ENCODE data around the gene NTRK2.

Gene NTRK2

DNA sequence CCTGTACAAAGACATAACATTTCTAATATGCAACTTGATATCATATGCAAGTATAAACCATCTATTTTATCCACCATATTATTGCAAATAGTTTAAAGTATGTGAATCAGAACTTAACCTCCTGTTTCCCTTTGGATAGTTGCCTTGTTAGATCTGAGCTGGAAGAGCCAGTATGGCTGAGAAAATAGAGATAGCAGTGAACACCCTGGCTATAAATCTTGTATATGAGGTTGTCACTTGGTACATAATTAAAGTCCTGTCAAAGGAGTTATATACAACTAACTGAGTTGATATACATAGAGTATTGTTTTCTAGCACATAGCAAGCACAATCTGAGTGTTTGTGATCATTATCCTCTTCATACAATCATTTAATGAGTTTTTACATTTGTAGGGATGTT lies 272.3 kb downstream of the NTRK2 start (continued):
- TF ChIP-seq, protein P1, sequence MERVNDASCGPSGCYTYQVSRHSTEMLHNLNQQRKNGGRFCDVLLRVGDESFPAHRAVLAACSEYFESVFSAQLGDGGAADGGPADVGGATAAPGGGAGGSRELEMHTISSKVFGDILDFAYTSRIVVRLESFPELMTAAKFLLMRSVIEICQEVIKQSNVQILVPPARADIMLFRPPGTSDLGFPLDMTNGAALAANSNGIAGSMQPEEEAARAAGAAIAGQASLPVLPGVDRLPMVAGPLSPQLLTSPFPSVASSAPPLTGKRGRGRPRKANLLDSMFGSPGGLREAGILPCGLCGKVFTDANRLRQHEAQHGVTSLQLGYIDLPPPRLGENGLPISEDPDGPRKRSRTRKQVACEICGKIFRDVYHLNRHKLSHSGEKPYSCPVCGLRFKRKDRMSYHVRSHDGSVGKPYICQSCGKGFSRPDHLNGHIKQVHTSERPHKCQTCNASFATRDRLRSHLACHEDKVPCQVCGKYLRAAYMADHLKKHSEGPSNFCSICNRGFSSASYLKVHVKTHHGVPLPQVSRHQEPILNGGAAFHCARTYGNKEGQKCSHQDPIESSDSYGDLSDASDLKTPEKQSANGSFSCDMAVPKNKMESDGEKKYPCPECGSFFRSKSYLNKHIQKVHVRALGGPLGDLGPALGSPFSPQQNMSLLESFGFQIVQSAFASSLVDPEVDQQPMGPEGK (CRISPR knock-in tag; IDR thresholded peaks at IDR 0.05; ENCODE audit: borderline replicate concordance): no peak
- TF ChIP-seq, protein P2, sequence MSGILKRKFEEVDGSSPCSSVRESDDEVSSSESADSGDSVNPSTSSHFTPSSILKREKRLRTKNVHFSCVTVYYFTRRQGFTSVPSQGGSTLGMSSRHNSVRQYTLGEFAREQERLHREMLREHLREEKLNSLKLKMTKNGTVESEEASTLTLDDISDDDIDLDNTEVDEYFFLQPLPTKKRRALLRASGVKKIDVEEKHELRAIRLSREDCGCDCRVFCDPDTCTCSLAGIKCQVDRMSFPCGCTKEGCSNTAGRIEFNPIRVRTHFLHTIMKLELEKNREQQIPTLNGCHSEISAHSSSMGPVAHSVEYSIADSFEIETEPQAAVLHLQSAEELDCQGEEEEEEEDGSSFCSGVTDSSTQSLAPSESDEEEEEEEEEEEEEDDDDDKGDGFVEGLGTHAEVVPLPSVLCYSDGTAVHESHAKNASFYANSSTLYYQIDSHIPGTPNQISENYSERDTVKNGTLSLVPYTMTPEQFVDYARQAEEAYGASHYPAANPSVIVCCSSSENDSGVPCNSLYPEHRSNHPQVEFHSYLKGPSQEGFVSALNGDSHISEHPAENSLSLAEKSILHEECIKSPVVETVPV (CRISPR knock-in tag; IDR thresholded peaks at IDR 0.05): no peak
- TF ChIP-seq, protein P3, sequence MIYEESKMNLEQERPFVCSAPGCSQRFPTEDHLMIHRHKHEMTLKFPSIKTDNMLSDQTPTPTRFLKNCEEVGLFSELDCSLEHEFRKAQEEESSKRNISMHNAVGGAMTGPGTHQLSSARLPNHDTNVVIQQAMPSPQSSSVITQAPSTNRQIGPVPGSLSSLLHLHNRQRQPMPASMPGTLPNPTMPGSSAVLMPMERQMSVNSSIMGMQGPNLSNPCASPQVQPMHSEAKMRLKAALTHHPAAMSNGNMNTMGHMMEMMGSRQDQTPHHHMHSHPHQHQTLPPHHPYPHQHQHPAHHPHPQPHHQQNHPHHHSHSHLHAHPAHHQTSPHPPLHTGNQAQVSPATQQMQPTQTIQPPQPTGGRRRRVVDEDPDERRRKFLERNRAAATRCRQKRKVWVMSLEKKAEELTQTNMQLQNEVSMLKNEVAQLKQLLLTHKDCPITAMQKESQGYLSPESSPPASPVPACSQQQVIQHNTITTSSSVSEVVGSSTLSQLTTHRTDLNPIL (CRISPR knock-in tag; IDR thresholded peaks at IDR 0.05; ENCODE audit: low read depth): no peak
- no peak for TF ChIP-seq ARNTL (CRISPR knock-in tag; IDR thresholded peaks at IDR 0.05; ENCODE audit: borderline replicate concordance, low read depth)

DNA sequence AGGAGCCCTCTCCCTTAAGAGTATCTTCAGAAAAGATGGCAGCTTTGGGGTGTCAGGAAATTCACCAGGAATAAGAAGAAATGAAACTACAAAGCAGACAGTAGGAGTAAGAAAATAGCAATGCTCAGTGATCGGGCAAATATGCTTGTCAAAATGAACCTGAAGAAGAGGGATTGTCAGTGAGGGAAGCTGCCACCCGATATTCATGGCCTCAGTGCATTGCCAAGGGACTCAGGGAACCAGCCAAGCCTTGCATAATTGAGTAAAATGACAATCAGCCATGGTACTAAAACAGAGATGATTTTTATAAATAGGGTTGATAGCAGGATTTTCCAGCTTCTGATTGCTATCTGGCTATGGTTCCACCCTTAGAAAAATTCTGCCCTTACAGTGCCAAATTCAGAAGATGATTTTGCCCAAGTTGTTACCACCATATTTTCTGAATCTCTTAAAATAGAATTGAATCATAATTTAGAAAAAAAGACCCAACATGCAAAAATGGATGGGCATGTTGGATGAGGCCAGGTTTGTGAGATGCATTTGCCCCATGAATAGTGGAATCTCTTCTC lies 274.0 kb downstream of the NTRK2 start:
- TF ChIP-seq PPARA (CRISPR knock-in tag; IDR thresholded peaks at IDR 0.05; ENCODE audit: borderline replicate concordance) (no peak), ARNTL (CRISPR knock-in tag; IDR thresholded peaks at IDR 0.05; ENCODE audit: borderline replicate concordance, low read depth) (no peak), TOX (CRISPR knock-in tag; IDR thresholded peaks at IDR 0.05; ENCODE audit: borderline replicate concordance) (no peak), ESRRG (CRISPR knock-in tag; IDR thresholded peaks at IDR 0.05) (no peak), BACH2 (CRISPR knock-in tag; IDR thresholded peaks at IDR 0.05; ENCODE audit: borderline replicate concordance) (no peak), RARB (CRISPR knock-in tag; IDR thresholded peaks at IDR 0.05) (no peak), OSR1 (CRISPR knock-in tag; IDR thresholded peaks at IDR 0.05) (no peak)
- TF ChIP-seq, protein P3 (CRISPR knock-in tag; IDR thresholded peaks at IDR 0.05; ENCODE audit: low read depth): no peak
- TF ChIP-seq, protein P4, sequence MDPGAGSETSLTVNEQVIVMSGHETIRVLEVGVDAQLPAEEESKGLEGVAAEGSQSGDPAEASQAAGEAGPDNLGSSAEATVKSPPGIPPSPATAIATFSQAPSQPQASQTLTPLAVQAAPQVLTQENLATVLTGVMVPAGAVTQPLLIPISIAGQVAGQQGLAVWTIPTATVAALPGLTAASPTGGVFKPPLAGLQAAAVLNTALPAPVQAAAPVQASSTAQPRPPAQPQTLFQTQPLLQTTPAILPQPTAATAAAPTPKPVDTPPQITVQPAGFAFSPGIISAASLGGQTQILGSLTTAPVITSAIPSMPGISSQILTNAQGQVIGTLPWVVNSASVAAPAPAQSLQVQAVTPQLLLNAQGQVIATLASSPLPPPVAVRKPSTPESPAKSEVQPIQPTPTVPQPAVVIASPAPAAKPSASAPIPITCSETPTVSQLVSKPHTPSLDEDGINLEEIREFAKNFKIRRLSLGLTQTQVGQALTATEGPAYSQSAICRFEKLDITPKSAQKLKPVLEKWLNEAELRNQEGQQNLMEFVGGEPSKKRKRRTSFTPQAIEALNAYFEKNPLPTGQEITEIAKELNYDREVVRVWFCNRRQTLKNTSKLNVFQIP (CRISPR knock-in tag; IDR thresholded peaks at IDR 0.05; ENCODE audit: borderline replicate concordance, low read depth): no peak
- TF ChIP-seq, protein P2 (CRISPR knock-in tag; IDR thresholded peaks at IDR 0.05): no peak
- TF ChIP-seq, protein P1 (CRISPR knock-in tag; IDR thresholded peaks at IDR 0.05; ENCODE audit: borderline replicate concordance): no peak
- ATAC-seq: no peak

DNA sequence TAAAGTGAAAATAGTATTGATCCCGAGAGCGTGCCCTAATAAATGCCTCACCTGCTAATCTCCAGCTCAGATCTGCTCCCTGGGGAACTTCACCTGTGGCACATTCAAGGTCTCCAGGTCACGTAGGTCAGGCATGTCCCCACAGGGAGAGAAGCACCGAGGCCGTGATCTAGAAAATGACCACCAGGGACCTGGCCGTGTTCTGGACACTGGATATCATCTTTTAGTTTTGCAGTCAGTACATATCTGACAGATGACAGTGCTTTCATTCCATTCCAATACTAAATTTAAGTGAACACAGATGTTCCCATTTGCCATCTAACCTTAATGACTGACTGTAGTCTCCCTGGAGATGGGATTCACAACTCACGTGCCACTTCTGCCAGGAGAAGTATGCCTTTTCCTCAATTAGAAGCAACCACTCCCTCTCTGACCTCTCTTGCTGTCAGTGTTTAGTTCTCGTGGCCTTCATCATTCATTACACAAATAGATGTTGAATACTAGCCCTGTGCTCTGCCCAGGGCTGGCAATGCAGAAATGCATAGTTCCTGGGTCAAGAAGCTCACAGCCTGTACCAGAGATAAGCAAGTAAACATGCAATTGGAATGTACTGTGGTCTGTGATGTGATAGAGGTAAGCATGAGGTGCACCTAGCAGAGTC lies 276.5 kb downstream of the NTRK2 start:
- TF ChIP-seq, protein P5, sequence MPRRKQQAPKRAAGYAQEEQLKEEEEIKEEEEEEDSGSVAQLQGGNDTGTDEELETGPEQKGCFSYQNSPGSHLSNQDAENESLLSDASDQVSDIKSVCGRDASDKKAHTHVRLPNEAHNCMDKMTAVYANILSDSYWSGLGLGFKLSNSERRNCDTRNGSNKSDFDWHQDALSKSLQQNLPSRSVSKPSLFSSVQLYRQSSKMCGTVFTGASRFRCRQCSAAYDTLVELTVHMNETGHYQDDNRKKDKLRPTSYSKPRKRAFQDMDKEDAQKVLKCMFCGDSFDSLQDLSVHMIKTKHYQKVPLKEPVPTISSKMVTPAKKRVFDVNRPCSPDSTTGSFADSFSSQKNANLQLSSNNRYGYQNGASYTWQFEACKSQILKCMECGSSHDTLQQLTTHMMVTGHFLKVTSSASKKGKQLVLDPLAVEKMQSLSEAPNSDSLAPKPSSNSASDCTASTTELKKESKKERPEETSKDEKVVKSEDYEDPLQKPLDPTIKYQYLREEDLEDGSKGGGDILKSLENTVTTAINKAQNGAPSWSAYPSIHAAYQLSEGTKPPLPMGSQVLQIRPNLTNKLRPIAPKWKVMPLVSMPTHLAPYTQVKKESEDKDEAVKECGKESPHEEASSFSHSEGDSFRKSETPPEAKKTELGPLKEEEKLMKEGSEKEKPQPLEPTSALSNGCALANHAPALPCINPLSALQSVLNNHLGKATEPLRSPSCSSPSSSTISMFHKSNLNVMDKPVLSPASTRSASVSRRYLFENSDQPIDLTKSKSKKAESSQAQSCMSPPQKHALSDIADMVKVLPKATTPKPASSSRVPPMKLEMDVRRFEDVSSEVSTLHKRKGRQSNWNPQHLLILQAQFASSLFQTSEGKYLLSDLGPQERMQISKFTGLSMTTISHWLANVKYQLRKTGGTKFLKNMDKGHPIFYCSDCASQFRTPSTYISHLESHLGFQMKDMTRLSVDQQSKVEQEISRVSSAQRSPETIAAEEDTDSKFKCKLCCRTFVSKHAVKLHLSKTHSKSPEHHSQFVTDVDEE (CRISPR knock-in tag; IDR thresholded peaks at IDR 0.05): no peak
- TF ChIP-seq ARNTL (CRISPR knock-in tag; IDR thresholded peaks at IDR 0.05; ENCODE audit: borderline replicate concordance, low read depth) (no peak), OSR1 (CRISPR knock-in tag; IDR thresholded peaks at IDR 0.05) (no peak), ISL1 (CRISPR knock-in tag; IDR thresholded peaks at IDR 0.05) (no peak), ZFP3 (CRISPR knock-in tag; IDR thresholded peaks at IDR 0.05) (no peak)
- ATAC-seq: peak; percentile 54; the same call in 2 of the 3 replicates
